NT2/D1 (cell line): ENCODE results near the gene SYAP1.

Experiments
- DNase-seq: peaks from one replicate; pipeline ENCODE4 v3.0.0-alpha.2; 2011; ENCODE audit warnings: low read depth, low spot score
- H3K27me3 ChIP-seq: 2 replicates; pipeline ENCODE4 v1.6.0; 2011; ENCODE audit warnings: mild to moderate bottlenecking; ENCODE audit not compliant: insufficient read length, insufficient read depth
- H3K36me3 ChIP-seq: 2 replicates; pipeline ENCODE4 v1.6.1; 2011; ENCODE audit warnings: mild to moderate bottlenecking, low read length, mixed read lengths; ENCODE audit not compliant: insufficient read depth, insufficient read length
- H3K4me1 ChIP-seq: 2 replicates; pipeline ENCODE4 v1.5.1; 2011; ENCODE audit not compliant: insufficient read depth, insufficient read length
- H3K4me3 ChIP-seq: 2 replicates; pipeline ENCODE4 v1.5.1; 2011; ENCODE audit warnings: low read depth; ENCODE audit not compliant: insufficient read length
- H3K9ac ChIP-seq: 2 replicates; pipeline ENCODE4 v1.6.0; 2011; ENCODE audit warnings: low read depth; ENCODE audit not compliant: insufficient read length
- H3K9me3 ChIP-seq: 2 replicates; pipeline ENCODE4 v1.5.1; 2011; ENCODE audit warnings: mild to moderate bottlenecking, low read length; ENCODE audit not compliant: insufficient read depth
- SUZ12 ChIP-seq: IDR thresholded peaks from 2 replicates; pipeline ENCODE4 v1.6.1; 2011; ENCODE audit not compliant: insufficient read length, insufficient read depth; ENCODE audit errors: extremely low read depth
- YY1 ChIP-seq: IDR thresholded peaks from 2 replicates; pipeline ENCODE4 v1.6.1; 2011; ENCODE audit not compliant: insufficient read length, insufficient read depth
- ZNF274 ChIP-seq: IDR thresholded peaks from 2 replicates; pipeline ENCODE4 v1.6.1; 2011; ENCODE audit warnings: mild to moderate bottlenecking, low read depth, low read length

Gene SYAP1

DNA sequence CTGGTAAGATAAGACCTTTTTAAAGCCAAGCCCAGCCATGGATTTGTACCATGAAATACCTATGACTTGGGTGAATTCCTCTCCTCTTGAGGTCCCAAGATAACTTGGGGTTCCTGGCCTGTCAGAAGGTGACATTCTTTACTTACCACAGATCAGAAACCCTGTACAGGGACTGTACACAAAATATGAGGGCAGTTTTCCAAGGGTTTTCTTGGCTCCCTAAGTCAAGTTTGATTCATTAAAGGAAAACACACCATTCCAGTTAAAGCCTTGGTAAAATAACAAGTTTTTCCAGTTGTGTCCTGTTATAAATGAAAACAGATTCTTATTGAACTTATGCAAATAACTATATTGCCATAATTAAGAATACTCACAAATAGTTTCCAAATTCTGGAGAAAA is 8.2 kb downstream of the SYAP1 start:
- no peak overlapping the region for H3K4me3 ChIP-seq
- H3K9me3 ChIP-seq = peaks cover 25% of the 10 kb centered on the region
- H3K4me1 ChIP-seq = no peaks in the 10 kb centered on the region
- peaks cover 25% of the 10 kb centered on the region for H3K36me3 ChIP-seq
- TF ChIP-seq ZNF274 = no peak
- TF ChIP-seq YY1 = no peak
- no peak for TF ChIP-seq SUZ12
- no peak for DNase-seq
- H3K9ac ChIP-seq = no peak overlapping the region
- no peaks in the 10 kb centered on the region for H3K27me3 ChIP-seq

DNA sequence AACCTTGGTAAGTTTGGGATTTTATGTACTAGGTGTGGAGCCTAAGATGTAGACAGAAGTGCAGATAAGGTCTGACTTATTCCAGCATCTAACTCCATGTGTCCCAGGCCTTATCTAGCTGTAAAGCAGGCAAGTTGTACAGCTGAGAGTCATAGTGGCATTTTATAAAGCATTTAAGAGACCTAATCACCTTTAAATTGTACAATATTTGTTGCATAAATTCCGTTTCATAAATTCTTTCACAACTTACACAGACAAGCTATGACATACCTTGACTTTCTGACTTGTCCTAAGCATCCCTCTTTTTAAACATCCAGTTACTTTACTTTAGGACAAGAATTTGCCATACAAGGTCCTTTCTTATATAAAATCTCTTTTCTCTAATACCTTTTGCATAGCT is 11.0 kb downstream of the SYAP1 start:
- H3K27me3 ChIP-seq = no peaks in the 10 kb centered on the region
- no peak overlapping the region for H3K4me3 ChIP-seq
- H3K9ac ChIP-seq = no peak overlapping the region
- peaks cover 18% of the 10 kb centered on the region for H3K36me3 ChIP-seq
- no peak for DNase-seq
- H3K4me1 ChIP-seq = no peaks in the 10 kb centered on the region
- TF ChIP-seq SUZ12 (no peak), ZNF274 (no peak), YY1 (no peak)
- peaks cover 25% of the 10 kb centered on the region for H3K9me3 ChIP-seq

DNA sequence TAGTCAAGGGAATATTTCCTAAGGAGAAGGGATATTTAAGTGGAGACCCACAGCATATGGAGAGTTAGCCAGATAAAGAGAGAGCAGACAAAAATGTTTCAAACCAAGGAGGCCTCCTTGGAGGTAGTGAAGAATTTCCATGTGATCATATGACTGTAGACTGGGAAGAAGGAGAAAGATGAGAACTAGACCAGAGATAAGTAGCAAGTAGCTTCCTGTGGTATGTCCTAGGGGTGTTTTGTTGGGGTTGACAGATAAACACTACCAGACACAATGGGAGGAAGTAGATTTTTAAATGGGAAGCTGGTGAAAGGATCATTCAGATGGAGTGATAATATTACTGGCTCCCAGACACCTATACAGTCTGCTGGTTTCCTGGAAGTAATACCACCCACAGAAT is 13.6 kb downstream of the SYAP1 start:
- no peak overlapping the region for H3K4me3 ChIP-seq
- no peak overlapping the region for H3K9ac ChIP-seq
- DNase-seq = no peak
- TF ChIP-seq ZNF274 (no peak), YY1 (no peak), SUZ12 (no peak)
- H3K27me3 ChIP-seq = no peaks in the 10 kb centered on the region
- peaks cover 43% of the 10 kb centered on the region for H3K36me3 ChIP-seq
- H3K4me1 ChIP-seq = no peaks in the 10 kb centered on the region
- peaks cover 20% of the 10 kb centered on the region for H3K9me3 ChIP-seq

DNA sequence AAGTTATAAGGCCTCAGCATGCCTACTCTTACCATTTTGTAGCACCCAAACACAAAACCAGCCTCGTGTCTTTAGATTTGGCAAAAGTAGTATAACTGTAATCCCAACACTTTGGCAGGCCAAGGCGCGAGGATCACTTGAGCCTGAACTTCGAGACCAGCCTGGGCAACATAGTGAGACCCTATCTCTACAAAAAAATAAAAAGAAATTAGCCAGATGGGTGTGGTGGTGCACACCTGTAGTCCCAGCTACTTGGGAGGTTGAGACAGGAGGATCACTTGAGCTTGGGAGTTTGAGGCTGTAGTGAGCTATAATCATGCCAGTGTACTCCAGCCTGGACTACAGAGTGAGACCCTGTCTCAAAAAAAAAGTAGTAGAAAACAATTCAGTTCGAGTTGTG is 17.6 kb downstream of the SYAP1 start:
- H3K36me3 ChIP-seq = peaks cover 66% of the 10 kb centered on the region
- H3K27me3 ChIP-seq = no peaks in the 10 kb centered on the region
- no peaks in the 10 kb centered on the region for H3K4me1 ChIP-seq
- TF ChIP-seq YY1 (no peak), SUZ12 (no peak), ZNF274 (no peak)
- no peak for DNase-seq
- H3K9me3 ChIP-seq = no peaks in the 10 kb centered on the region
- no peak overlapping the region for H3K9ac ChIP-seq
- H3K4me3 ChIP-seq = no peak overlapping the region

DNA sequence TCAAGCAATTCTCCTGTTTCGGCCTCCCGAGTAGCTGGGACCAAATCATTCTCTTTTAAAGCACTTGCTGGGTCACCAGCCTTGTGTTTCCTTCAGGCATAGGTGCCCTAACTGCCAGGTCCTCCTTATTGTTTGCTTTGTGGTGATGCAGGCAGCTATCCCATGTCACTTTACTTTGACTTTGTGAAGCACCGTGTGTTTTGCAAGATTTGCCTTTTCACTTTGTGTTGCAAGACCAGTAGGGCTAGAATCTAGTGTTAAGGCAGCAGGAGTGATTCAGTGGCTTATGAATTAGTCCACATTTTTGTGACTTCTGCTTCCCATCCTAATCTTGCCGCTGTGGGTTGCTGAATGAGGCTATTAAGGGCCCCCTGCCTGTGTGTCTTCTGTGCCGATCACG is 20.2 kb downstream of the SYAP1 start:
- H3K4me3 ChIP-seq = no peak overlapping the region
- H3K9me3 ChIP-seq = no peaks in the 10 kb centered on the region
- DNase-seq = no peak
- H3K27me3 ChIP-seq = no peaks in the 10 kb centered on the region
- no peaks in the 10 kb centered on the region for H3K4me1 ChIP-seq
- H3K9ac ChIP-seq = no peak overlapping the region
- TF ChIP-seq YY1 (no peak), SUZ12 (no peak), ZNF274 (no peak)
- peaks cover 74% of the 10 kb centered on the region for H3K36me3 ChIP-seq

DNA sequence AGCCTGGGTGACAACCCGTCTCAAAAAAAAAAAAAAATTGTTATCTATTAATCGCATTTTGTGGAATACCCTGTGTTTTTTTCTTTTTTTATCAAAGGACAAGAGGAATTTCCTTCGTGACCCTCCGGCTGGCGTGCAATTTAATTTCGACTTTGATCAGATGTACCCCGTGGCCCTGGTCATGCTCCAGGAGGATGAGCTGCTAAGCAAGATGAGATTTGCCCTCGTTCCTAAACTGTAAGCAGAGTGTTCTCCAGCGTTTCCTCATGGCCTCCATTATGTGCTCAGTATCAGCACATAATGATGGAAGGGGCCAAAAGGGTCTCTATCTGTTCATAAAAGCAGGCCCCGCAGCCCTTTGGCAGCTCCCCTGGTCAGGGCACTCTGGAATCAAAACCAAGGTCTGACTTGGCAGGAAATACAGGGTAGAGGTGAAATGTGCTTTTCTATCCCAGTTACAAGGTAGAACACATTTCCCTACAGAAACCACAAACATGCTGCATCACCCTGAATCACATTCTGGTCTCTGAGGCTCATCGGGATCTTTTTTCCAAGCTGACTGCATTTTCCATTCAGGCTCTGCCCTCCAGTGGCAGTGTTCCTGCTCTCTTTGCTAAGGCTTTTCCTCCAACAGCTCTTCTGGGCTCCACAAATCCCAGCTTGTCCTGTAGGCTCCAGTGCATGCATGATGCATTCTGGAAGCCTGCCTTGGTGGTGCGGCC is 24.4 kb downstream of the SYAP1 start:
- H3K4me1 ChIP-seq = peaks cover 3% of the 10 kb centered on the region
- peaks cover 68% of the 10 kb centered on the region for H3K36me3 ChIP-seq
- no peak overlapping the region for H3K9ac ChIP-seq
- H3K4me3 ChIP-seq = no peak overlapping the region
- DNase-seq = no peak
- no peak for TF ChIP-seq SUZ12
- no peak for TF ChIP-seq YY1
- no peaks in the 10 kb centered on the region for H3K27me3 ChIP-seq
- no peaks in the 10 kb centered on the region for H3K9me3 ChIP-seq

DNA sequence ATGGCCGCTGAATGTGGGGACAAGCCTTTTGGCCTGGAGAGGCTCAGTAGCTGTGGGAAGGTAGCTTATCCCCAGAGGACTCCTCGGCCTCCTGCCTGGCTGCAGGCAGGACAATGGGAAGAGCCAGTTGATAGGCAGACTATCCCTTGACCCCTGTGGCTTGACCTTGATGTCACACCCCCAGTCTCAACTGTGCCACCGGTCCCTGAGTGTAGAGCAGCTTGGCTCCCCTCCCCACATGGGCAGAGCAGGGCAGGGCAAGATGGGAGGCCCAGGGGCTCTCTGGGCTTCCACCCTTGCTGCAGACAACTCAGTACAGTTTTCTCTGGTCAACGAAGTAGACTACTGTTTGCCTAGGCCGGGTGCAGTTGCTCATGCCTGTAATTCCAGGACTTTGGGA is 25.7 kb downstream of the SYAP1 start:
- Histone ChIP-seq H3K9me3 (no peaks in the 10 kb centered on the region), H3K4me3 (no peak overlapping the region), H3K4me1 (peaks cover 3% of the 10 kb centered on the region), H3K36me3 (peaks cover 72% of the 10 kb centered on the region), H3K27me3 (no peaks in the 10 kb centered on the region), H3K9ac (no peak overlapping the region)
- TF ChIP-seq YY1 = no peak
- no peak for TF ChIP-seq SUZ12
- TF ChIP-seq ZNF274 = no peak
- no peak for DNase-seq
